Ammon's horn (tissue), 1 donor: ENCODE measurements around the gene ZNF429.
"Not testable (repeated sequence)": the region's sequence is repeated elsewhere in the genome, so short reads cannot be mapped to it uniquely, and the experiment has no call there.

Experiments used
- DNase-seq: peaks from one replicate; pipeline ENCODE4 v3.0.0-alpha.2; 2016; ENCODE audit warnings: low spot score

ZNF429 gene

GRCh38 chr19:21519488-21519887 is 14.1 kb downstream of the ZNF429 start:
- DNase-seq: no peak

GRCh38 chr19:21532904-21533303 is 27.5 kb downstream of the ZNF429 start:
- DNase-seq: no peak

- not testable (repeated sequence) for DNase-seq
These were observed 31.4 kb downstream of the ZNF429 start for GRCh38 chr19:21536741-21537290.

GRCh38 chr19:21559444-21559843 is 54.0 kb downstream of the ZNF429 start:
- no peak for DNase-seq

- DNase-seq: no peak
These were observed 59.0 kb downstream of the ZNF429 start for GRCh38 chr19:21564406-21564805.

GRCh38 chr19:21566073-21566472 is 60.7 kb downstream of the ZNF429 start:
- DNase-seq: no peak

- DNase-seq: not testable (repeated sequence)
These were observed 62.4 kb downstream of the ZNF429 start for GRCh38 chr19:21567806-21568205.

GRCh38 chr19:21568816-21569493 is 63.6 kb downstream of the ZNF429 start:
- peak; percentile 98 for DNase-seq

GRCh38 chr19:21569494-21569865 is 64.1 kb downstream of the ZNF429 start:
- peak; percentile 82 for DNase-seq

- DNase-seq: no peak
These were observed 65.9 kb downstream of the ZNF429 start for GRCh38 chr19:21571316-21571715.

GRCh38 chr19:21574607-21575006 is 69.2 kb downstream of the ZNF429 start:
- DNase-seq: no peak

GRCh38 chr19:21576481-21576880 is 71.1 kb downstream of the ZNF429 start:
- no peak for DNase-seq

GRCh38 chr19:21580101-21580500 is 74.7 kb downstream of the ZNF429 start:
- DNase-seq: no peak

GRCh38 chr19:21580818-21581217 is 75.4 kb downstream of the ZNF429 start:
- DNase-seq: no peak

GRCh38 chr19:21581646-21582240 is 76.3 kb downstream of the ZNF429 start:
- DNase-seq: no peak

- DNase-seq: no peak
These were observed 79.1 kb downstream of the ZNF429 start for GRCh38 chr19:21584537-21584936.

GRCh38 chr19:21585281-21585890 is 80.0 kb downstream of the ZNF429 start:
- no peak for DNase-seq

GRCh38 chr19:21586311-21587116 is 81.1 kb downstream of the ZNF429 start:
- DNase-seq: no peak

- DNase-seq: no peak
These were observed 81.7 kb downstream of the ZNF429 start for GRCh38 chr19:21587117-21587461.

- no peak for DNase-seq
These were observed 82.1 kb downstream of the ZNF429 start for GRCh38 chr19:21587549-21587948.

GRCh38 chr19:21588065-21588601 is 82.7 kb downstream of the ZNF429 start:
- DNase-seq: no peak

- DNase-seq: no peak
These were observed 85.5 kb downstream of the ZNF429 start for GRCh38 chr19:21590867-21591266.
